Chondrocyte (in vitro differentiated cells): ENCODE data around the gene PRXL2B. TPM values are rescaled to one million over a fixed set of nuclear protein-coding genes. Genes with fewer than 3 reads are reported as not detected.

Experiments
- DNase-seq: peaks from one replicate; pipeline ENCODE4 v3.0.0; 2021; ENCODE audit warnings: mixed read lengths, low spot score
- H3K27ac Mint-ChIP-seq: one replicate; pipeline ENCODE4 v1.8.0; 2021; ENCODE audit warnings: mild to moderate bottlenecking, moderate library complexity, mixed read lengths; ENCODE audit not compliant: unreplicated experiment
- H3K27me3 Mint-ChIP-seq: 2 replicates; pipeline ENCODE4 v1.8.0; 2021; ENCODE audit warnings: low read depth, mixed read lengths
- H3K36me3 Mint-ChIP-seq: 2 replicates; pipeline ENCODE4 v1.8.0; 2021; ENCODE audit warnings: low read depth, mixed read lengths
- H3K4me1 Mint-ChIP-seq: 2 replicates; pipeline ENCODE4 v1.8.0; 2021; ENCODE audit warnings: low read depth, mild to moderate bottlenecking, mixed read lengths
- H3K4me3 Mint-ChIP-seq: one replicate; pipeline ENCODE4 v1.8.0; 2021; ENCODE audit warnings: mild to moderate bottlenecking, moderate library complexity, mixed read lengths; ENCODE audit not compliant: unreplicated experiment
- H3K9me3 Mint-ChIP-seq: 2 replicates; pipeline ENCODE4 v1.8.0; 2021; ENCODE audit warnings: low read depth, mixed read lengths
- CTCF ChIP-seq: fragments of 200-600 bp; sonication (generic); IDR thresholded peaks from 2 replicates; pipeline ENCODE4 v1.5.0; 2021; ENCODE audit warnings: antibody characterized with exemption, mild to moderate bottlenecking, moderate library complexity
- total RNA-seq: library from RNA; stranded (reverse); gene quantifications from 3 replicates; pipeline ENCODE4 v1.2.1, GENCODE V29; 2021

The PRXL2B gene
- total RNA-seq, 1 donor from 2014 or later, result 25.6 TPM

- H3K27ac Mint-ChIP-seq, result peak overlapping the region; percentile 12
- H3K9me3 Mint-ChIP-seq, result no peaks in the 10 kb centered on the region
- TF ChIP-seq CTCF, result no peak
- no peaks in the 10 kb centered on the region for H3K36me3 Mint-ChIP-seq
- no peak for DNase-seq
- H3K4me3 Mint-ChIP-seq, result no peak overlapping the region
- H3K4me1 Mint-ChIP-seq, result peaks cover 6% of the 10 kb centered on the region
- no peaks in the 10 kb centered on the region for H3K27me3 Mint-ChIP-seq
Measured at GRCh38 chr1:2544875-2545640, 41.5 kb upstream of the PRXL2B start.

- H3K27ac Mint-ChIP-seq, result peak overlapping the region; percentile 12
- H3K9me3 Mint-ChIP-seq, result no peaks in the 10 kb centered on the region
- peaks cover 6% of the 10 kb centered on the region for H3K4me1 Mint-ChIP-seq
- DNase-seq, result no peak
- TF ChIP-seq CTCF, result no peak
- no peak overlapping the region for H3K4me3 Mint-ChIP-seq
- no peaks in the 10 kb centered on the region for H3K27me3 Mint-ChIP-seq
- H3K36me3 Mint-ChIP-seq, result no peaks in the 10 kb centered on the region
Measured at GRCh38 chr1:2545754-2546514, 40.6 kb upstream of the PRXL2B start.

- H3K4me1 Mint-ChIP-seq, result peaks cover 6% of the 10 kb centered on the region
- H3K27me3 Mint-ChIP-seq, result no peaks in the 10 kb centered on the region
- no peak for DNase-seq
- no peaks in the 10 kb centered on the region for H3K9me3 Mint-ChIP-seq
- peak overlapping the region; percentile 63 for H3K4me3 Mint-ChIP-seq
- no peaks in the 10 kb centered on the region for H3K36me3 Mint-ChIP-seq
- TF ChIP-seq CTCF, result peak; percentile 38
- H3K27ac Mint-ChIP-seq, result no peak overlapping the region
Measured at GRCh38 chr1:2546515-2547209, 39.9 kb upstream of the PRXL2B start.

- H3K27me3 Mint-ChIP-seq, result no peaks in the 10 kb centered on the region
- H3K4me3 Mint-ChIP-seq, result peak overlapping the region; percentile 63
- DNase-seq, result no peak
- no peak overlapping the region for H3K27ac Mint-ChIP-seq
- TF ChIP-seq CTCF, result no peak
- H3K36me3 Mint-ChIP-seq, result no peaks in the 10 kb centered on the region
- H3K9me3 Mint-ChIP-seq, result no peaks in the 10 kb centered on the region
- H3K4me1 Mint-ChIP-seq, result peaks cover 6% of the 10 kb centered on the region
Measured at GRCh38 chr1:2547210-2548067, 39.1 kb upstream of the PRXL2B start.
